Measurements from ENCODE around the gene PHLDB1.
"Not testable (repeated sequence)": the region's sequence is repeated elsewhere in the genome, so short reads cannot be mapped to it uniquely, and the experiment has no call there.

Gene PHLDB1

DNA sequence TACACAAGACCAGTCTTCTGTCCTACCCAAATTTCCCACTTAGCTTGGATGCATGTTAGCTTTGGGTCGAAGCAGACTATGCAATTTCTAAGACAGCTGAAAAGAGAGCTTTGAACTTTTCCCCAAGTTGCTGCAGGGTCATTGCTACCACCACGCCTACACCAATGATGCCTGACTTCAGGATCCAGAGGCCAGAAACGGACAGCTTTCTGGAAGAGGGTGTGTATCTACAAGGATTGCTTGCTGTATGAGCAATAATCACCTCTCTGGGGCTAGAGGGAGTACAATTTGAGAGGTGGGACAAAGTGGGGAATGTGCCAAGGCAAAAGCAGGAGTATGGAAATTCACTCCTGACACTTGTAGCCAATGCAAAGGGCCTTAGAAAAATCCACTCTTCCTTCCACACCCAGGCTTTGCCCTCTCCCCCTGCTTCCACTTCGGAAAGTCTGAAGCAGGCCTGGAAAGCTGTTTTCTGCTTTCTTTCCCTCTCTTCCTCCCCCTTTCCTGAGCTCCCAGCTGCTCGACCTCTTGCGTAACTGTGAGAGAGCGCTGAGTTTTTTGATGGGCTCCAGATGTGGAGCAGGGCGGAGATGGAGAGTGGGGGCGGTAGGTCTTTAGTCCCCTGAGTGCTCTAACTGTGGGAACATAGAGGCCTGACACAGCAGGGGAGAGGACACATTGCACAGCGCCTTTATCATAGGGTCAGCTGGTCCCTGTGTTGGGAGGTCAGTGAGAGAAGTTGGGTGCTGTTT lies 2.1 kb upstream of the PHLDB1 start:
- in situ Hi-C loops (cut with HindIII; ENCODE audit: low sequenced_read_pairs): no loop called here

DNA sequence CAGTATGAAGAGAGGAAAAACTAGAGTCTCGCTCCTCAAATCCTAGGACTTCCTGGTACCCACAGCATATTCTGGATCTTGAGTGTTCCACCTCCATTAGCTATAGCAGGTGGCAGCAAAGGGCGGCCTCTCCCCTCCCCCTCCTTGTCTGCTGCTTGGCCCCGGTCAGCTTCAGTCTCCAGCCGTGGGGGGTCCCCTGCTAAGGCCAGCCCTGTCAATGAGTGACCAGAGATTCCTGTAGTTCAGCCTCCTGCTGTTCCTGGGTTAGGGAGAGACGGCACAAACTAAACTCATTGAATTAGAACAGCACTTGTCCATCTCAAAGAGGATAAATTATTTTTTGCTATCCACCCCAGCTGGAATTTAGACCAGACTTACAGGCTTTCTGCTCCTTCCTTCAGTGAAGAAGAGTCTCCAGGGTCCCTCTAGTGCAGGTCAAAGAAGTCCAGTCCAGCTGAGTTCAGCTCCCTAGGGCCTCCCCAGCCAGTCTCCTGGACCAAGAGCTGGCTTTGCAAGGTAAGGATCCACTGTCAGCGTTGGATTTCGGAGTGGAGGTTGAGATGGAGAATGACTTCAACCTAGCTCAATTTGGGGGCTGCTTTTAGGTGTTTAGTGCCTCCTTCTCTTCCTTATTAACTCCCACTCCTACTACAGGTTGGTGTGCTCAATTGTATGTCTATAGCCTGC lies 1.1 kb upstream of the PHLDB1 start:
- in situ Hi-C loops (cut with HindIII; ENCODE audit: low sequenced_read_pairs): no loop called here

DNA sequence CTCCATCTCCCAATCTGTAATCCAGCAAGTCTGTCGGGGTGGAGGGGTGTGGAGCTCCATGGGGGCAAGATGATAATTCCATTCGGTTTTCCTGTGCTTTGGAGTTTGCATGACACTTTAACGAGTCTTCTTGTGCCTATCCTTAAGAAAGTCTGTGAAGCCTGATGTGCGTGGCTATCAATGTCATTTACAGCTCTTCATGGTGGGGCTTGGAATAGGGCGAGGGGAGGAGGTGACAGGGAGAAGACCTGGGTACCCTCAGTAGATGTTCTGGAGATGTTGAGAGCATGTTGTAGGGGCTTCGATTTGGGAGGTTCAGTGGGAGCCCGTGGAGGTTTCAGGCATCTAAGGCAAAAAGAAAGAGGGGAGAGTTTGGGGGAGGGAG lies 579 bp upstream of the PHLDB1 start:
- in situ Hi-C loops (cut with HindIII; ENCODE audit: low sequenced_read_pairs): no loop called here

DNA sequence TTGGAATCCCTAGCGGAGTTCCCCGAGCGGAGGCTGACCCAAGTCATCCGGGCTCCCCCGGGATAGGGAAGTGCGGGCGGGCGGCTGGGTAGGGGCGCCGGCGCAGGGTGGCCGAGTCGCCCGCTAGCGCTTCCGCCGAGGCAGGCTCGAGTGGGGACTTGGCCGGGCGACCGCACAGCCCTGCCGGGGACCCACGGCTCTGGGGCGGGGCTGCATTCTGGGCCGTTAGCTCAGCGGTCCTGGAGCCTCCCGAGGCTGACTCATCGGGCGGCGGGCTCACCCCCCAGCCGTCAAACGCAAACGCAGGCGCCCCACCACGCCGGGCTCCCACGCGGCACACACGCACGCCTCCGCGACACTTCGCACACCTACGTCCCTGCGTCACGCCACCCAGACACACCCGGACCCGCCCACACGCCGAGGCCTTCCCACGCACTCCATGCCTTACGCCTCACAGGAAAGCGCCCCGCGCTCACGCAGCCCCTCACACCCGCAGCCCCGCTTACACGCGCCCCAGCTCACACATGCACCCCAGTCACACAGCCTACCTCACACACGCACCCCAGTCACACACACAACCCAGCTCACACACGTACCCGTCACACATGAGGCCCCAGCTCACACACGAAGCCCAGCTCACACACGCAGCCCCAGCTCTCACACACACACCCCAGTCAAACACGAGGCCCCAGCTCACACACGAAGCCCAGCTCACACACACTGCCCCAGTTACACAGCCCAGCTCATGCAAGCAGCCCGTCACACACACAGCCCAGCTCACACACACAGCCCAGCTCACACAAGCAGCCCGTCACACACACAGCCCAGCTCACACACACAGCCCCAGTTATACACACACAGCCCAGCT lies 1.2 kb downstream of the PHLDB1 start:
- in situ Hi-C loops (cut with HindIII; ENCODE audit: low sequenced_read_pairs): no loop called here

DNA sequence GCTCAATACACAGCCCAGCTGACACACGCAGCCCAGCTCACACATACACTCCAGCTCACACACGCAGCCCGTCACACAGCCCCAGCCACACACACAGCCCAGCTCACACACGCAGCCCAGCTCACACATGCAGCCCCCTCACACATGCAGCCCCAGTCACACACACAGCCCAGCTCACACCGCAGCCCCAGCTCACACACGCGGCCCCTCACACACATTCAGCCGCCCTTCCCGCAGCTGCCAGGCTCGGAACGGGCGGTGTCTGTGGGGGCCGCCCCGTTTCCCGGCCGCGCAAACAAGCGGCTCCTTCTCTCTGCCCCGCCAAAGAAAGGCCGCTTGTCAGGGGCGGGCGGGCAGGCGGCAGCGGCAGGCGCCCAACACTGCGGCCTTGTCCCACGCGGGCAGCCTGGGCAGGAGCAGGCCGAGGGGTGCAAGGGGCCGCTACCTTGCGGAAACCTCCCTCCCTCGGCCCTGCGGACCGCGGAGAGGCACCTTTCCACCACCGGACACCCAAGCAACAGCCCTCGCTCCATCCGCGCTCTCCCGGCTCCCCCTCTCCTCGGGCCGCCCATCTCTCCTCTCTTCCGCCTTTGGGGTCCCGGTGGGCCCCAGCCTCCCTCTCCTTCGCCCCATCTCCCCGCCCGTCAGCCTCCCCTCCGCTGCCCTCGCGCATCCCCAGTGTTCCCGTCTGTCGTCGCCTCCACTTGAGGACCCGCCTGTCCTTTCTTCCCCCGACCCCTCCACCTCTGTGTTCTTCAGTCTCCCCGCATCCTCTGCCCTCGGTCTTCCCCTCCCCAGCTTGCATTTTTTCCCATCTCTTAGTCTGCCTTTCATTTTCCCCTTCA lies 2.2 kb downstream of the PHLDB1 start:
- in situ Hi-C loops (cut with HindIII; ENCODE audit: low sequenced_read_pairs): no loop called here

DNA sequence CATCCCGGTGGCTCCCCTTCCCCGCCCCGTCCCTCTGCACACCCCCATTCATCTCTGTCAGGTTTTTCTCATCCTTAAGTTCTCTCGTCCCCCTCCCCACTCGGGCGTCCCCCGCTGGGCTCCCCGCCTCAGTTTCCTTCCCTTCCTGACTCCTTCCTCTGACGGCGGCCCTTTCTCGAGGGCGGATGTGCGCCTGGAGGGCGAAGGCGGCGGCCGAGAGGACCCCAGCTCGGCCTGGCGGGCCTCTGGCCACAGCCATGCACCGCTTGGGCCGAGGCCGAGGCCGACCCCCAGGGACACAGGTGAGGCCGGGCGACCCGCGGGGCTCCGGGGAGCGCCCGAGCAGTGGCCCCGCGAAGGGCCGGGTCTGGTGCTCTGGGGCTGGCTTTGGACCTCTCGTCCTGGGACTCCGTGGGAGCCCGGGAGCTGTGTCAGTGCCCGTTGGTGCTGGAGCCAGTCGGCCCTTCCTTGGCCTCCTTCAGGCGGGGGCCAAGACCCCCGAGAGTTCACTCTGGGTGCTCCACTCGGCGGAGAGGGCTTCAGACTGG lies 2.9 kb downstream of the PHLDB1 start:
- in situ Hi-C loops (cut with HindIII; ENCODE audit: low sequenced_read_pairs): no loop called here

DNA sequence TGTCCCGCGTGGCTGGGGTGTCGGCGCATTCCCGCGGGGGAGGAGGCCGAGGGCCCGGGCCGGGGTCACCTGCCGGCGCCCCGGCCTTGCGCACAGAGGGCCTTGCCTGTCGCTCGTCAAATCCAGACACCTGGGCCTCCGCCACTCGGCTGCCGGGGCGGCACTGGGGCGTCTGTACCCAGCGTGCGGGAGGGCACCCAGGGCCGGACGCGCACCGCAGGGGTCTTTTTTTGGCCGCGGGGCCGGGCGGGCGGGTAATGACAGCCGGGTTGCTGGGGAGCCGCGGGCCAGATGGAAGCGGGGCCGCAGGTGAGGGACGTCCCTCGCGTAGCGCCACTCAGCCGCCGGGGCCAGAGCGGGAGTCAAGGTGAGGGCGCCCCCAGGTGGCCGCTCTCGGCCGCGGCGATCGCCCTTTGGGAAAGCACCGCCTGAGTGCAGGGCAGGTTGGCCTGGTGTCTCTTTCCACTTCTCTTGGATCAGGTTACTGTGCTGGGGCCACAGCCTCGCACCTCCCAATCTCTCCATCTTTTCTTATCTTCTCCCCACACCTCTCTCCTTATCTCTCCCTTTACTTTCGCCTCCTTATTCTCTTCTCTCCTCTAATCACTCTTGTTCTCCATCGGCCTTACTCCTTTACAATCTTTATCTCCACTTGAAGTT lies 3.5 kb downstream of the PHLDB1 start:
- in situ Hi-C loops (cut with HindIII; ENCODE audit: low sequenced_read_pairs): no loop called here

DNA sequence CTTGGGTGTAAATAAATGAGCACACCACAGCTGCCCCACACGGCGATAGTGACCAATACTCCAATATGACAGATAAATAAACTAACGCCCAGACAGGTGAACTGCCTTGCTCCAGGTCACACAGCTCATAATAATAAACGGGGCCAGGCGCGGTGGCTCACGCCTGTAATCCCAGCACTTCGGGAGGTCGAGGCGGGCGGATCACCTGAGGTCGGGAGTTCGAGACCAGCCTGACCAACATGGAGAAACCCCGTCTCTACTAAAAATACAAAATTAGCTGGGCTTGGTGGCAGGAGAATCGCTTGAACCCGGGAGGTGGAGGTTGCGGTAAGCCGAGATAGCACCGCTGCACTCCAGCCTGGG lies 4.0 kb downstream of the PHLDB1 start:
- in situ Hi-C loops (cut with HindIII; ENCODE audit: low sequenced_read_pairs): not testable (repeated sequence)

DNA sequence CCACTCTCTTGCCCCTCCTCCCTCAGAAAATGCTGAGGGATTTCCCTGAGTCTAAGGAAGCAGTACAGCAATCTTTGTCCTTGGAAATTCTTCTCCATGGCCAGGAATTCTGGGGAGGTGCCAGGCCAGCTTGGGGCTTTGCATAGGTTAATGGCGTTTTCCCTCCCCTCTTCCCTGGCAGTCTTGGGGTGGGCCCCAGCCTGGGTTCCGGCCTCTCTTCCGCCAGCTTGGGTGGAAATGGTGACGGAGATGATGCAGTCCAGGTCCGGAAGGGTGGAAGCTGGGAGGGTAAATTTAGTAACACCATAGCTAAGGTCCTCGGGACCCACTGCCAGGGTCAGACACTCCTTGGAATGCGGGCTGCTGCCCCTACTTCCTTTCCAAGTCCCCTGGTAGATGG lies 5.0 kb downstream of the PHLDB1 start:
- in situ Hi-C loops (cut with HindIII; ENCODE audit: low sequenced_read_pairs): no loop called here

DNA sequence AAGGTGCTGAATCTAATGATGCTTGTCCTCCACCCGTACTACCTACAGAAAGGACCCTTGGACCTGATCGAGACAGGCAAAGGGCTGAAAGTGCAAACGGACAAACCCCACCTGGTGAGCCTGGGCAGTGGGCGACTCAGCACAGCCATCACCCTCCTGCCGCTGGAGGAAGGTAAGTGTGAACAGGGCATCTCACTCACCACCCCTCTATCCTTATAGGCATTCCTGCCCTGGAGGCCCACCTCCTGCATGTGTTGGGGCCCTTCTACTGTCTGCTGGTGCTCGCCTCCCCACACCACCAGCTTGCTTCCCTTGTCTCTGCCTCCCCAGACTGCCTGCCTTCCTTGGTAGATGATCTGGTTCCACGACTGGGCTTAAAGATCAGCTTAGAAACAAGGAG lies 7.1 kb downstream of the PHLDB1 start:
- in situ Hi-C loops (cut with HindIII; ENCODE audit: low sequenced_read_pairs): no loop called here

DNA sequence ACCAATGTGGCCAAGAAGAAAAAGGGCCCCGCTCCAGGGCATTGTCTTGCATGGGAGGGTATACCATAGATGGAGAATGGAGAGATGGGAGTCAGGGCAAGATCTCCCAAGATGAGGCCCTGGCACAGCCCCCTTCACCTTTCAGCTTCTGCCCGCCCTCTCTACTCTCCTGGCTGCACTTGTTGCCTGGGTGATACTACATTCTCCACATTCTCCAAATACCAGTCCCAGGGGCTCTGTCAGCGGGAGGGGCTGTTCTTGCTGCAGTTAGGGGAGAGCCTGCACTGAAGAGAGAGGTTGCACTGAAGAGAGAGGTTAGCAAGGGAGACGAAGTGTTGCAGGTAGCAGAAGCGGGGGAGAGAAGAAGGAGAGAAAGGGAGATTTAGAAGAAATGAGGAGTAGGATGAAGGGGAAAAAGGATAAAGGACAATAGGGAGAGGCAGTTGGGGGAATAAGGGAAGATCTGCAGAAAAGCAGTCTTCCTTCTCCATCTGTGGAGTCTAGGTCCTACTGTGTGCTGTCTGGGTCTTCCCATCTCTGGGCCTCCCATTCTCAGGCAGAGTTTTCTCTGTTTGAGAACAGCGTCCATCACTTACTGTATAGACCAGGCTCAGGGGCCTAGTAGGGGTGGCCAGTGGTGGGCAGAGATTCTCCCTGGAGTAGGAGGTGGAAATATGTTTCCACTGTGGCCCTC lies 8.0 kb downstream of the PHLDB1 start:
- in situ Hi-C loops (cut with HindIII; ENCODE audit: low sequenced_read_pairs): no loop called here

DNA sequence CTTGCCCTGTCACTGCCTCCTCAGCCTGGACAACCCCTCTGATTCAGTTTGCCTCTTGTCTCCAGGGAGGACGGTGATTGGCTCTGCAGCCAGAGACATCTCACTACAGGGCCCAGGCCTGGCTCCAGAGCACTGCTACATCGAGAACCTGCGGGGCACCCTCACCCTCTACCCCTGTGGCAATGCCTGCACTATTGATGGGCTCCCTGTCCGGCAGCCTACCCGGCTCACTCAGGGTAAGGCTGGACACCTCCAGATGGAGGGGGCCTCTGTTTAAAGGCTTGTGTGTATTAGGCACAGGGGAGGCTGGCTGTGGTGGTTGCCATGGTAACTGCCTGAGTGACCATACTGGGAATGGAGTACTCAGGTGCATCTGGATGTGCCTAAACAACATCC lies 8.6 kb downstream of the PHLDB1 start:
- in situ Hi-C loops (cut with HindIII; ENCODE audit: low sequenced_read_pairs): no loop called here

DNA sequence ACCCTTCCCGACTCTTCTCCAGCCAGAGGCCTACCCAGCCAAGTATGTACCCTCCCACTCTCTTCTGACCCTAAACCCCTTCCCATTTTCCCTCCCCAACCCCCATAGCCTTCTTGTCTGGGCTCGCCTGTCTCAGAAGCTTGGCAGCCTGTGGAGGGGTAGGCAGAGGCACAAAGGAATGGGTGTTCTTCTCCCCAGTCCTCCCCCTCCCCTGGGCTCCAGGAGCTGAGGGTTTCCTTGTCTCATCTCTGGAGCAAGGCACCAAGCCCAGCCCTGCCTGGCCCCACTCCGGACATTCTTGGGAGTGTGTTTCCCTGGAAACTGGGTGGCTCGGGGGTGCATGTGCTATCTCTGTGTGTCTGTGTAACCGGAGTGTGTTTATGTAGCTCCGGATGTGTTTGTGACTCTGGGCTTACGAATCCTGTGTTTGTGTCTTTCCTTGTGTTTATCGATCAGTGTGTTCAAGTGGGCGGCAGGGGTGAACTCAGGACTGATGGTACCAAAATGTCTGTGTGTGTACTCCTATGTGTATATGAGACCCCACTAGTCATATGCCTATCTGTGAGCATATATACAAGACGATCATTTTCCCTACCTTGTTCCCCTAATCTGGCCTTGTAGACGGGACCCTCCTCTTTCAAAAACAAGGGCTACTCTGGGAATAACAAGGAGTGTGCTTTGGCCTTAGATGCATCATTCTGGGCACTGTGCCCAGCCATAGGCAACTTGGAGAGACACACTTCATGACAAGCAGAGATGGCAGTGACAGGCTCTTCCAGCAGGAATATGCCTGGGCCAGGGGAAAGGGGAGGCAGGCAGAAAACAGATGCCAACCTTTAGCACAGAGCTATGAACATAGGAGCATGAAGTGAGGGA lies 10.9 kb downstream of the PHLDB1 start:
- in situ Hi-C loops (cut with HindIII; ENCODE audit: low sequenced_read_pairs): no loop called here

DNA sequence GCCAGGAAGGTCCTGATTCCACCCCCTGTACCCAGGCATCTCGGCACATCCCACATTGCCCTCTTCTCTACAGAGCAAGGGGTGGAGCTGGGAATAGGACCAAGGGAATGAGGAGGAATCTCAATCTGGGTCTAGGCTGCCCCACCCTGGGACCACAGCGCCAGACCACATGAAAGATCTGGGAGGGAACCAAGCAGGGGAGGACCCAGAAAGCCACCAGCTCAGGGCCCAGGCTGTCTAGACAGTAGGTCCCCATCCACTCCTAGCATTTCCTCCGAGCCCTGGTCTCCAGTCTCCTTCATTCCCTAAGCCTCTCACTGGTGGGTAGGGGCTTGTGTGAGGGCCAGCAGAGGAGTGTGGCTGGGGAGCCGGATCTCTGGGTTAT lies 11.6 kb downstream of the PHLDB1 start:
- in situ Hi-C loops (cut with HindIII; ENCODE audit: low sequenced_read_pairs): no loop called here

DNA sequence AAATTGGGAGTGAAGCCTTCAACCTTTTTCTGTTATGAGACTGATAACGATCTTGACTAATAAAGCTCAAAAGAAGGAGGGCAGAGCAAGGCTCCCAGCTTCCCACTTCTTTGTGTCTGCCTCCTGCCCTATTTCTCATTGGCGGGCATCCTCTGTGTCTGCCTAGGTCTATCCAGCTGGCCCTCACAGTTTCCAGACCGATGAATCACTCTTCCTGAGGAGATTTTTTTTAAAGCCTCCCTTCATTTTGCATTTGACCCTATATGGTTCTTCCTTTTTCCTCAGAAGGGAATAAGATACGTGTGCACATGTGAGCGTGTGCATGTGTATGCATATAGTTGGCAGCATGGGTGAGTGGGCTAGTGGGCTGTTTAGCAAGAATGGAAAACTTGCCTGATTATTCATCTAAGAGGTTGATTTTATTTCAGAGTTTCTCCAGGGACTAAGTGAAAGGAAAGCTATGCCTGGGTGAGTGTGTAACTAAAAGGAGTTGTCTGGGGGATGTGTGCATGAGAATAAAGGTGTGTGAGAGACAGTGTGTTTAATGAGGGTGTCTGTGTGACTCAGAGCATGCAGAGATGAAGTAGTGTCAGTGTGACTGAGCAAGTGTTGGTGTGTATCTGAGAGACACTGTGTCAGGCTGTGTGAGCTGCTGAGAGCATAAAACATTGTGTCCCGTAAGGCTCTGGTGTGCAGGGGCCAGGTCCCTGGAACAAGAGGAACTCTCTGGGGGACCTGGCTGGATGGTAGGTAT lies 12.2 kb downstream of the PHLDB1 start:
- in situ Hi-C loops (cut with HindIII; ENCODE audit: low sequenced_read_pairs): no loop called here

DNA sequence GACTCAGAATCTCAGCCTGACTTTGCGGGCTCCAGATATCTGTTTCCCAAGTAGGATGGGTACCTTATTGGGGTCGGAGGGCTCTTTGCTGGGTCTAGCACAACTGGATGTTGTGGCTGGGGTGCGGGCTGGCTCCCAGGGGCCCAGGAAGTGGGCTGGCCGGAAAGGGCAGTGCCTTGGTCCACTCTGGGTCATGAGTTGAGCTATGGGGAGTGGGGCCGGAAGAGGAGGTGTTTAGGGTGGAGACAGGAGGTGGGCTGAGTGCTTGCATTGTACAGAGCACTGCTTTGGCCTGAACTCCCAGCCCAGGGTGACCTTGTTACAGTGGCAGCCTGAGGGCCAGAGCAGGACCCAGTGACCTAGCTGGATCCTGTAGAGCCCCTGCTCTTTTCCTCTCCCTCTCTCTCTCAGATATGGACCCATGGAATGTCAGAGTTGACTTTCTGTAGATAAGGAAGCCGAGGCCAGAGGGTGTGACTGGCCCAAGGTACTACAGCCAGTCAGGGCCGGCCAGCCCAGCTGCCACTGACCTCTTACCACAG lies 13.2 kb downstream of the PHLDB1 start:
- in situ Hi-C loops (cut with HindIII; ENCODE audit: low sequenced_read_pairs): no loop called here

DNA sequence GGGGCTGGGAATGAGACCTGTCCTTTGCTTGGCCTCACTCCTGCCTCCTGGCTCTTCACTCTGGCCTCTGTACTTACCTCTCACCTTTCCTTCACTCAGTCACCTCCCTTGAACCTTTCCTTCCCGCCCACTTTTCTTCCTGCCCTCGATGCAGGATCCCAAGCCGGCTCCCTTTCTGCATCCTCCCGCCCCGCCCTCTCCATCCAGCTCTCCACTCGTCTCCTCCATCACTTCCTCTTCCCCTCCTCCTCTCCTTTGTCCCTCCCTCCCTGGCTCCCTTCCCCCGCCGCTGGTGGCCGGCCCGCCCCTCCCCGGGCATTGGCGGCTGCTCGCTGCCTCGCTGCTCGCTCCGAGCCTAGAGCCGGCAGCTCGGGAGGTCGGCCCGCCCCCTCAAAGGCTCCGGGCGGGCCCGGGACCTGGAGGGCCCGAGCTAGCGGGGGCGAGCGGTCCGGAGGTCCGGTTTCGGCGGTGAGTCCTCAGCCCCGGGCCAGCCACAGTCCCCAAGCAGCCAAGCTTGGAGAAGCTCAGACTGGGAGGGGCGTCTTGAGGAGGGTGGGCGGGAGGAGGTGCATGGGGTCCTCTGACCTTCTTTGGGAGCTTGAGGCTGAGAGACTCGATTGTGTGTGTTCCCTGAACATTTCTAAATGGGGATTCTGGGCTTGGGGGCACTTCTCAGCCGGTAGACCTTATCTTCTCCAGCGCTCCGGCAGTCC lies 13.8 kb downstream of the PHLDB1 start:
- in situ Hi-C loops (cut with HindIII; ENCODE audit: low sequenced_read_pairs): no loop called here
